Stimulated activated CD8-positive, alpha-beta memory T cell treated with anti-CD3 and anti-CD28 coated beads, Interleukin-4, amount 100 ng/mL, for 1 hour (primary cell): ENCODE measurements around the gene NSRP1.
"Not testable (repeated sequence)": the region's sequence is repeated elsewhere in the genome, so short reads cannot be mapped to it uniquely, and the experiment has no call there.

Source experiments
- DNase-seq, 2 donors: peaks; one replicate each; pipeline ENCODE4 v3.0.0-alpha.2; 2020; ENCODE audit warnings: low read depth in 2 of 2, low spot score in 1 of 2

The NSRP1 gene

DNA sequence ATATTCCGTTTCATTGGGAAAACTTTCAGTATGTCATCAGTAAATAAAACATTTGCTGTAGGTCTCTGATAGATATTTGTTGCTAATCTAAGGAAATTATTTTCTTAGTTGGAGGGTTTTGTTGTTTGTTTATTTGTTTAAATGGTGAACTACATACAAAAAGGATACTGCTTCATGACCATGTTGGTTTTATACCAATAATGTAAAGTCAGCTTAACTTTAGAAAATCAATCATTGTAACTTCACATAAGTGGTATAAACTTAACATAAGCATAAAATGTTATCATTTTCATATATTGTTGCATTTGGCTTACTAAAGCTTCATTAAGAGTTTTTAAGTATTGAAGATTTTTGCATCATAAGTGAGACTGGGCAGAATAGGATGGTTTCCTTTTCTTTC is 57.9 kb downstream of the NSRP1 start:
- no peak for DNase-seq

- DNase-seq: no peak
Observed at GRCh38 chr17:30176855-30177254, 60.2 kb downstream of the NSRP1 start.

DNA sequence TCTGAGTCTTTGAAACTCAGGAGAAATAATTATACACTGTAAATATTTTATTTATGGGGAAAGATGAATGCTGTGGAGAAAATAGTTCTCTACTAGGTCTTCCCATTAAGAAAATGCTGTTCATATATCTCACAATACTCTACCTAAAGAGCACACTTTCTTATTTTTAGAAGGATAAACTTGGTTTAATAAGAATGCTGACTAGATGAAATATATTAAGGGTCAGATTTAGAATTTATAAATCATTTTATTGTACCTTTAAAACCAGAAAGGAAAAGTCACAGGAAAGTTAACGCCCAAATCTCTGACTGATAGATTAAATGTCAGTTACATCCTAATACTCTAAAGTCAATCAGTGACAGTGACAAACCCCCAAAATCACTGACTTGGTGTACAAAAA is 70.1 kb downstream of the NSRP1 start:
- no peak for DNase-seq

DNA sequence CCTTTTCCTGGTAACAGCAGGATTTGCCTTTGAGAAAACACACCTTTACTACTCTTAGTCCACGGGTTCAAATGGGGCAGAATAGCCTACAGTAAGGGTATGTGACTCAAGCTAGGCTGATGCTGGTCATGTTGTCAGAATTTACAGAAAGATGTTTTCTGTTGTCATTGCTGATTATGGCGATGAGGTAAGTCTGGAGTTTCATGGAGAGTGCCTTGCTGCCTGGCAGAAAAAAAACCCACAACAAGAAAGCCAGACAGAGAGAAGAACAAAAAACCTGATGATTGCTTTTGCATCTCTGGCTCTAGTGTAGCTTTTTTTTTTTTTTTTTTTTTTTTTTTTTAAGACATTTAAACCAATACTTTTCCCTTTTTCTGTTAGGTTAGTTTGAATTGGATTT is 71.0 kb downstream of the NSRP1 start:
- no peak for DNase-seq

GRCh38 chr17:30188211-30188939 is 71.8 kb downstream of the NSRP1 start:
- no peak for DNase-seq

- DNase-seq: no peak
Observed at GRCh38 chr17:30191072-30191471, 74.5 kb downstream of the NSRP1 start.

- no peak for DNase-seq
Observed at GRCh38 chr17:30196504-30196903, 79.9 kb downstream of the NSRP1 start.

DNA sequence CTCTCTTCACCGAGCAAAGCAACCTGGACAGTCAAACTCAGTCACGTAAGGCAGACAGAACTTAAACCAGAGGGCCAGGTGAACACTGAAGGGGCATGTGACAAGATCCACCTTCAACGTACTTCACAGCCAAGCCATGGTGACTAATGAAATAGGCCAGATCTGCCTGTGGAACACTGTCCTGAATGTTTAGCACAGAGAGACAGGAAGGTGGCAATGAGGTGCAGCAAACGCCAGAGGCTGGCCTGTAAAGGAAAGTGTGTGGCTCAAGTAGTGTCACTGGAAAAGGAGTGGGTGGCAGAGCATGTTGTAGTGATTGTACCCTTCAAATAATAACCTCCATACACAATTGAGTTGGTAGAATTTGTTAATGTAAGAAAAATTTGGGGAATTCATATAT is 80.8 kb downstream of the NSRP1 start:
- no peak for DNase-seq

DNA sequence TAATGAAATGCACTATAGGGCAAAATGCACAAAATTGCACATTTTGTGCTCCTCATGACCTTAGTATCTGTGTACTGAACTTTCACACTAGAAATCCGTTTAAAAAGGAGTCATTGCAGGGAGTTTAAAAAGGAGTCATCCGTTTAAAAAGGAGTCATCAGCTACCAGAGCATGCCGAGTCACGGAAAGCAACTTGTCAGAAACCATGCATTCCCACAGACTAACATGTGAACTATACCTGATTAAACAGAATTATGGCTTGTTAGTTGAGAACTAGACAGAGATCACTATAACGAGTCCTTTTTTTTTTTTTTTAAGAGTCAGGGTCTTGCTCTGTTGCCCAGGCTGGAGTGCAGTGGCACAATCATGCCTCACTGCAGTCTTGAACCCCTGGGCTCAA is 83.0 kb downstream of the NSRP1 start:
- DNase-seq: no peak

DNA sequence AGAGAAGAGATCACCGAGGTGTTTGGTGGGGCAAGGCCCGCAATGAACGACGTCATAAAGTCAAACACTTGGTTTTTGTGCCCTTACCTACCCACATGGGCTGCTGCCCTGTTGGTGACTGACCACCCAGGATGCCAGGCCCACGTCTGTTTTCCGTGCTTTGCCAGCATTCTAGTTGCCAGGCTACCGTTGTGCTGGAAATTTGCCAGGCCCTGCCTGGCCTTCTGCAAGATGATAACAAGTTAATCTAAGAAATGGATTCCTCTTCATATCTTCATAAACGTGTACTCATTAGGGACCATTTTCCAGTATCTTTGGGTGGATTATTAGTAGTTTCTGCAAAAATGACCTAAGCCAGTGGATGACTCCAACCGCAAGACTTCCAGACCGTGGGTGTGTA is 83.5 kb downstream of the NSRP1 start:
- no peak for DNase-seq

DNA sequence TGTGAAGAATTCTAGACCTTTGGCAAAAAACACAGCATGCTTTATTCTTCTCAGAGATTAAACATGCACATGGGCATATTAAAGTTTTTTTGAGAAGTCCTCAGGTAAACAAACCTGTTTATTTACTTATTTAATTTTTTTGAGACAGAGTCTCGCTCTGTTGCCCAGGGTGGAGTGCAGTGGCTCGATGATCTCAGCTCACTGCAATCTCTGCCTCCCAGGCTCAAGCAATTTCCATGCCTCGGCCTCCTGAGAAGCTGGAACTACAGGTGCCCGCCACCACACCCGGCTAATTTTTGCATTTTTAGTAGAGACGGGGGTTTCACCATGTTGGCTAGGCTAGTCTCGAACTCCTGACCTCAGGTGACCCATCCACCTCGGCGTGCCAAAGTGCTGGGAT is 84.0 kb downstream of the NSRP1 start:
- DNase-seq: not testable (repeated sequence)

- no peak for DNase-seq
Observed at GRCh38 chr17:30203471-30203981, 86.9 kb downstream of the NSRP1 start.

DNA sequence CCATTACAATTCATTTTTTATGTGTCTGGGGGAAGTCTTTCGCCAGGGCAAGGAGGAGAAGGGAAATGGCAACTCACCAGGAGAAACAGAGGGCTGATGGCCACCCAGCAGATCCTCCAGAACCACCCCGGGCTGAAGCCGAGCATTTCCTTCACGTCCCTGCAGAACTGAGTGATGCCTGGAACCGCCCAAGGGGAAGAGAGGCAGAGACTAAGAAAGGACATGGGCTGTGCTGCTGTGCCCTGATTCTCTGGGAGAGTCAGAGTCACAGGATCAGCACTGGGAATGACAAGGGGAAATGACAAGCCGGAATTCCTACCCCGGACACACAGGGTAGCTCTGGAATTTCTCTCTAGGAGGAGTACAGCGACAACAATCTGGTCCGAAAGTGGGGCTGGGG is 91.0 kb downstream of the NSRP1 start:
- no peak for DNase-seq

- DNase-seq: no peak
Observed at GRCh38 chr17:30208214-30208613, 91.6 kb downstream of the NSRP1 start.

DNA sequence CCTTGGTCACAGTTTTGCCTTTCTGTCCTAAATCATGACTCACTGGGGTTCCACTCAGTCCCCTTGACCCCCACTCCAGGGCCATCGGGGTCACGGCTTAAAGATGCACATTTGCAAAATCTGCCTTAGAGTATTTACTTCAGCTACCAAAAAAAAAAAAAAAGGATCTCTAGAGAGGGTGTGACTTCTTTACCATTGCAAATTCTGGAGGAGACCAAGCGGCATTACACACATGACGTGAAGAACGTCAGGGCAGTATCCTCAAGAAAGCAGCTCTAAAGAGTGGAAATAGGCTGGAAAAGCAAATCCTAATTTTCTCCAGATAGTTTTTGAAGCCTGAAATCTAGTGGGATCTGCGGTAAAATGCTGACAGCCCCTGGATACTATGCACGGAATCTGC is 93.3 kb downstream of the NSRP1 start:
- no peak for DNase-seq

GRCh38 chr17:30210366-30210765 is 93.8 kb downstream of the NSRP1 start:
- DNase-seq: no peak

- DNase-seq: no peak
Observed at GRCh38 chr17:30210901-30211300, 94.3 kb downstream of the NSRP1 start.

DNA sequence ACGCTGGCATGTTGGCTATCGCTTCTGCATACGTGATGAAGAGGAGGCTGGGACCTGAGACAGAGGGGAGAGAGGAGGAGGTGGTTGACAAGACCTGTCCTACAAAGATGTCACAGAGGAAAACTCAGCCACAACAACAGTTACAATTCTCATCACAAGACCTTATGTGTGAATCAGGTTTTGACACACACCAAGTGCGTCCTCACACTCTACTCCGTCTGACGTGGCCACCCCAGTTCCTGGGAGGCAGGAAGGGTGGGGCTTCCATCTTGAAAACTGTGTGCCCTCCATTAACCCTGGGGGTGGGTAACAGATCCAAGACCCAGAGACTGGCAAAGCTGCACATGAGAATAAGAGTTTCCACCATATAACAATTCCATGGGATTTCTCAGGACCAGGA is 94.8 kb downstream of the NSRP1 start:
- DNase-seq: no peak

GRCh38 chr17:30212750-30213149 is 96.1 kb downstream of the NSRP1 start:
- DNase-seq: no peak

DNA sequence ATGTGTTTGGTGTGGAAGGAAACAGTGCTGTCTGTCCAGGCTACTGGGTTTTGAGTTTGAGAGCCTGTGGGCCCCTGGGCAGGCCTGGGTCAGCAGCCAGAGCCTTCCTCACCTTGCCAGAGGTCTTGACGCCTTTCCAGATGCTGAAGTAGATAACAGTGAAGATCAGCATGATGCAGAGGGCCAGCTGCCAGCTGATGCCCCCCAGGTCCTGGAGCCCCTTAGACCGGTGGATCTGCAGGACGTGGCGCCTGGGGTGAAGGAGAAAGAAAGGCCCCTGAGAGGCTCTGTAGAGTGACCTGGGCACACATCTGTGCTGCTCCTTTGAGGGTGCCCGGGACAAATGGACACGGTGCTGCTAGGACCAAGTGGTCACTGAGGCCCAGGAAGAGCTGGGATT is 100.4 kb downstream of the NSRP1 start:
- no peak for DNase-seq

GRCh38 chr17:30217746-30218245 is 101.2 kb downstream of the NSRP1 start:
- no peak for DNase-seq

- DNase-seq: no peak
Observed at GRCh38 chr17:30218799-30219198, 102.2 kb downstream of the NSRP1 start.

DNA sequence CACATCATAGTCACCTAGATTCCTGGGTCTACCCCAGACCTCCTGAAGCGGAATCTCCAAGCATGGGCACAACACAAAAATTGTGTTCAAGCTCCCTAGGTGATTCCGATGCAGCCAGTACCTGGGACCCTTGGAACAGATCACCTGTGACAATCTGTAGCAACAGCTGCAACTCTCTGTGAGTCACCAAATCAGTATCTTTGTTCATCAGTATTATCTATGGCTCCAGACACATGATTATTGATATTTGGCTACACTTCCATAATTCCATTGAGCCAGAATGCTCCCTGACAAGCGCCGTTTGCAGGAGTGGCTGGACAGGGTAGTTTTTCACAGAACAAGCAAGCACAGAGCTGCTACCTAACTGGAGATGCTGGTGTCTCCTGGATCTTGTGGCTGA is 102.7 kb downstream of the NSRP1 start:
- DNase-seq: no peak
